GM13977 (cell line): ENCODE data around the gene GNAS.
A peak's percentile ranks its signal among the peaks of the same experiment; 100 is the strongest.

ENCODE experiments used
- DNase-seq: peaks from one replicate; pipeline ENCODE4 v3.0.0; 2012; ENCODE audit warnings: low spot score
- CTCF ChIP-seq: IDR thresholded peaks from 2 replicates; pipeline ENCODE4 v1.5.1; 2012; ENCODE audit warnings: mild to moderate bottlenecking, control low read depth; ENCODE audit not compliant: insufficient read depth; ENCODE audit errors: extremely low read depth, missing control alignments
- in situ Hi-C: fragments of 300-500 bp; cut with MboI; formaldehyde crosslinking; loops from one replicate; pipeline ENCODE4 v1.12.0; 2022; ENCODE audit warnings: low sequenced_read_pairs, low pct_unique_long_range_greater_than_20kb, mixed read lengths, inconsistent platforms; ENCODE audit not compliant: unreplicated experiment

The GNAS gene

DNA sequence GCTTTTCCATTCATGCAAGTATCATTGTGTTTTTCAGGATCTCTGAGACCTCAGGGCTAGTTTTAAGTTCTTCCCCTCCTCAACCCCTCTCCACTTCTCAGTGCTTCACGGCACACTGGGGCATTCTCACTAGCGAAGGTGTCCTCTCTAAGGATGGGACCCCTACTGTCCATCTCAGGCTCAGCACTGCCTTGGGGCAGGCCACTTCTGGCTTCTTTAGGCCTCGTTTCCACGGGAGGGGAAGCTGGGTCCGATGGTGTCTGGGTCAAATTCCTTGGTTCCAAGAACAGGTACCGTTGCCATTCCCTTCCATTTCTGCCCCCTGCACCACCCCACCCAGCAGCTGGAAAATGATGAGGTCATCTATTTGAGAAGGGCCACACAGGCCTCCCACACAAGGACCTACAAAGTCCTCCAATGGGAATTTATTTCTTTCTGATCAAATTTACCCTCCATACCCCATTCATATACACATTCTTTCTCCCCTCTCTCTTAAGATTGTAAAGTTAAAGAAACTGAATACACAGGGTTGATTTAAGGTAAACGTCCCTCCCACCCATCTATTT, 17.2 kb downstream of the GNAS start:
- TF ChIP-seq CTCF: no peak
- in situ Hi-C loops: loop anchor here (5.0 to 25.0 kb wide), 3 partner anchors 218 to 593 kb away; no protein-coding TSS in a partner anchor
- DNase-seq: no peak

- TF ChIP-seq CTCF: peak; percentile 86
- in situ Hi-C loops: loop anchor here (25.0 kb wide), 2 partner anchors 217 to 592 kb away; no protein-coding TSS in a partner anchor
- no peak for DNase-seq
Observed at GRCh38 chr20:58870293-58871014, 17.9 kb downstream of the GNAS start.

DNA sequence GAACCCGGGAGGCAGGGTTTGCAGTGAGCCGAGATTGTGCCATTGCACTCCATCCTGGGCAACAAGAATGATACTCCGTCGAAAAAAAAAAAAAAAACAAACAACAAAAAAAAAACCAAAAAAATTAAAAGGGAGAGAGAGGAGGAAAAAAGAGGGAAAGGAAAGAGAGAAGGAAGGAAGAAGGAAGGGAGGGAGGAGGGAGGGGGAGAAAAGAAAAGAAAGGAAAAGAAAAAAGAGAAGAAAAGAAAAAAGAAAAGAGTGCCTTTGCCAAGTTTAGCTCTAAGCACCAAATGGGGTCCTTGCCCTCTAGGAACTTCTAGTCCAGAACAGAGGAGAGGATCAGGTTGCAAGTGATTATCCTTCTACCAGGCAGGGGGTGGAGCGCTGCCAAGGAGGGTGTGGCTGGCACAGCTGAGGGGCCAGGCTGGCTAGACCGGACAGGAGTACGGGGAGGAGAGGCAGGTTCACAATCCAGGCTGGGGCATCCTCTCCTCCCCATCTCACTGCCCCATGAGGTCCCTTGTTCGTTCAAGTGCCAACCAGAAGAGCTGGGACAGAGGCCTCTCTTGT, 19.1 kb downstream of the GNAS start:
- DNase-seq: no peak
- TF ChIP-seq CTCF: no peak
- in situ Hi-C loops: loop anchor here (25.0 kb wide), 2 partner anchors 216 to 591 kb away; no protein-coding TSS in a partner anchor

DNA sequence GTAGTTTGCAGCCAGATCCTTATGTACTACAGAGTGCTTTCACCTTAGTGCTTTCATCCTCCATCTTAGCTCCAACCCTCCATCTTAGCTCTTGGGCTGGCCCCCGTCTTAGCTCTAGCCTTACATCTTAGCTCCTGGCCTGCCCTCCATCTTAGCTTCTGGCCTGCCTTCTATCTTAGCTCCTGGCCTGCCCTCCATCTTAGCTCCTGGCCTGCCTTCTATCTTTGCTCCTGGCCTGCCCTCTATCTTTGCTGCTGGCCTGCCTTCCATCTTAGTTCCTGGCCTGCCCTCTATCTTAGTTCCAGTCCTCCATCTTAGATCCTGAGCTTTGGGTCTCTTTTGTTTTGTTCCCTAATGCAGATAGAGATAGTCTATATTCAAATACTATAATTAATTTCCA, 22.0 kb downstream of the GNAS start:
- no peak for DNase-seq
- in situ Hi-C loops: loop anchor here (25.0 kb wide), 2 partner anchors 213 to 588 kb away; no protein-coding TSS in a partner anchor
- TF ChIP-seq CTCF: no peak

GRCh38 chr20:58875111-58875510, 22.6 kb downstream of the GNAS start:
- in situ Hi-C loops: no loop called here
- DNase-seq: no peak
- no peak for TF ChIP-seq CTCF

DNA sequence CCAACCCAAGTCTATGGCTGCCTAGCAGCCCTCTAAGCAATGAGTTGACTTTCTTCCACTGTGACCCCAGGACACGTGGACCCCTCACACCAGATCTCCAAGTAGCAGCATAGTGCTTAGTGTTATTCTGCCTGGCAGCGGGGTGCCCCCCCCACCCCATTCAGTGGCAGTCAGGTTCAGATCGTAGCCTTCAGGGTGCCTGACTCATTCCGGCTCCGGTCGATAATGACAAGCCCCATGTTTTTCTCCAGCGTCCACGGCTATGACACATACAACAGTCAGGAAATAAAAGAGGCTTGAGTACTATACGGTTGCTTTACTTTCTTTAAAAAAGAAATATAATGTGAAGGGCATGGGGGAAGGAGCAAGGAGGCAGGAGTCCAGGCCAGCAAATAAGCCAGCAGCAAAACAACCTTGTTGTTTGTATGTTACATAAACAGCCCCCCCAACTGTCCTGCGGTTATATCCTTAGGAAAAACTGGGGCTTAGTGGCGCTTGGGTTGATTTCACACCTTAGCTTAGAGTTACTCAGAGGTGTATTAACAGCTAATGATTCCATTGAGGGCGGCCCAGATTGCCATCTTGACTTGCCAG, 23.1 kb downstream of the GNAS start:
- TF ChIP-seq CTCF: no peak
- in situ Hi-C loops: no loop called here
- DNase-seq: no peak
